Uterus (tissue), 2 donors: ENCODE measurements around the gene LRWD1.
"Not testable (repeated sequence)": the region's sequence is repeated elsewhere in the genome, so short reads cannot be mapped to it uniquely, and the experiment has no call there.

Source experiments
- POLR2A ChIP-seq, 2 donors: fragments of 450-650 bp; IDR thresholded peaks; one replicate each; pipeline ENCODE4 v1.6.1; 2016; ENCODE audit warnings: antibody characterized with exemption in 2 of 2, mild to moderate bottlenecking in 1 of 2, moderate library complexity in 1 of 2
- TF ChIP-seq, protein P1 (sequence below), 4 experiments: fragments of 200-600 bp in 2 of 4; fragments of 450-650 bp in 2 of 4; sonication (generic) in 2 of 4; IDR thresholded peaks; one replicate each; pipeline ENCODE4 v1.5.1; 2016 to 2019; ENCODE audit warnings: antibody characterized with exemption in 4 of 4, mild to moderate bottlenecking in 2 of 4, moderate library complexity in 1 of 4

DNA sequence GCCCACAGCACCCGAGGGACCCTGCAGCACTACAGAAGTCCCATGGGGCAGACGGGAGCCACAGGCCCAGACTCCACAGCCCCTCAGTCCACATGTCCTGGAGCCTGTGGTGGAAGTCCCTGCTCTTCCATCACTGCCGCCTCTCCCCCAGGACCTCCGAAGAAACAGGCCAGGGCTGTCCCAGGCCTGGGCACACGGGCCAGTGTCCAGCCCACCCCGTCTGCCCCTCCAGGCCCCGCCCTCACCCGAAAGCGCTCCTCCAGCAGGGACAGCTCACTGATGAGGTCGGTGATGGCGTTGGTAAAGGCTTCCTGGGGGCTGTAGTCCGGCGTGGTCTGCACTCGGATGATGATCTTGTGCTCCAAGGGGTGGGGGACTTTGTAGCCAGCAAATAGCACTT lies 9.3 kb downstream of the LRWD1 start:
- TF ChIP-seq, protein P1, sequence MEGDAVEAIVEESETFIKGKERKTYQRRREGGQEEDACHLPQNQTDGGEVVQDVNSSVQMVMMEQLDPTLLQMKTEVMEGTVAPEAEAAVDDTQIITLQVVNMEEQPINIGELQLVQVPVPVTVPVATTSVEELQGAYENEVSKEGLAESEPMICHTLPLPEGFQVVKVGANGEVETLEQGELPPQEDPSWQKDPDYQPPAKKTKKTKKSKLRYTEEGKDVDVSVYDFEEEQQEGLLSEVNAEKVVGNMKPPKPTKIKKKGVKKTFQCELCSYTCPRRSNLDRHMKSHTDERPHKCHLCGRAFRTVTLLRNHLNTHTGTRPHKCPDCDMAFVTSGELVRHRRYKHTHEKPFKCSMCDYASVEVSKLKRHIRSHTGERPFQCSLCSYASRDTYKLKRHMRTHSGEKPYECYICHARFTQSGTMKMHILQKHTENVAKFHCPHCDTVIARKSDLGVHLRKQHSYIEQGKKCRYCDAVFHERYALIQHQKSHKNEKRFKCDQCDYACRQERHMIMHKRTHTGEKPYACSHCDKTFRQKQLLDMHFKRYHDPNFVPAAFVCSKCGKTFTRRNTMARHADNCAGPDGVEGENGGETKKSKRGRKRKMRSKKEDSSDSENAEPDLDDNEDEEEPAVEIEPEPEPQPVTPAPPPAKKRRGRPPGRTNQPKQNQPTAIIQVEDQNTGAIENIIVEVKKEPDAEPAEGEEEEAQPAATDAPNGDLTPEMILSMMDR (IDR thresholded peaks at IDR 0.05) = not testable (repeated sequence)
- not testable (repeated sequence) for TF ChIP-seq POLR2A (IDR thresholded peaks at IDR 0.05)
